Epithelial cell of esophagus (primary cell): ENCODE measurements around the gene ENSA.
"Not testable (repeated sequence)": the region's sequence is repeated elsewhere in the genome, so short reads cannot be mapped to it uniquely, and the experiment has no call there.

Experiments used
- DNase-seq: peaks from one replicate; pipeline ENCODE4 v3.0.0; 2010; ENCODE audit warnings: low read depth
- H3K4me3 ChIP-seq: 2 replicates; pipeline ENCODE4 v1.5.1; 2011; ENCODE audit warnings: mild to moderate bottlenecking, low read length, control low read depth
- TF ChIP-seq, protein P1 (sequence below): IDR thresholded peaks from 2 replicates; pipeline ENCODE4 v1.5.1; 2011; ENCODE audit warnings: low read depth, mild to moderate bottlenecking, low read length, control low read depth, inconsistent platforms; ENCODE audit not compliant: insufficient read depth; ENCODE audit errors: missing control alignments

The ENSA gene

DNA sequence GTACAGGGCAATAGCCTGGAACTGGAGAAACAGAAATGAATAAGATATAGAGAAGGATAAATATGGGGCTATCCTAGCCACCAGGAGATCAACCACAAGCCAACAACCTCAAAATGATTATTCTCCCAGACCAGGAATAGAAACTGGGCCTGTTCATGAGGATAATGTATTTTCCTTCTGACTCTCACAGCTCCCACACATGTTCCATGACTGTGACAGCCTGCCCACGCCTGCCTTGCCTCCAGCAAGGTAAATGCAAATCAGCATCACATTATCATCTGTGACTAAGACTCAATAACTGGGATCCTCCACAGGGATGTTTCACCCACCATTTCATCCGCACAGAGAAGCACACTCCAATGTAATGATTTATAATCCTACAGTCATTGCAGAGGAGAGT lies 3.3 kb downstream of the ENSA start:
- H3K4me3 ChIP-seq: no peak overlapping the region
- peak; percentile 97 for DNase-seq
- TF ChIP-seq, protein P1, sequence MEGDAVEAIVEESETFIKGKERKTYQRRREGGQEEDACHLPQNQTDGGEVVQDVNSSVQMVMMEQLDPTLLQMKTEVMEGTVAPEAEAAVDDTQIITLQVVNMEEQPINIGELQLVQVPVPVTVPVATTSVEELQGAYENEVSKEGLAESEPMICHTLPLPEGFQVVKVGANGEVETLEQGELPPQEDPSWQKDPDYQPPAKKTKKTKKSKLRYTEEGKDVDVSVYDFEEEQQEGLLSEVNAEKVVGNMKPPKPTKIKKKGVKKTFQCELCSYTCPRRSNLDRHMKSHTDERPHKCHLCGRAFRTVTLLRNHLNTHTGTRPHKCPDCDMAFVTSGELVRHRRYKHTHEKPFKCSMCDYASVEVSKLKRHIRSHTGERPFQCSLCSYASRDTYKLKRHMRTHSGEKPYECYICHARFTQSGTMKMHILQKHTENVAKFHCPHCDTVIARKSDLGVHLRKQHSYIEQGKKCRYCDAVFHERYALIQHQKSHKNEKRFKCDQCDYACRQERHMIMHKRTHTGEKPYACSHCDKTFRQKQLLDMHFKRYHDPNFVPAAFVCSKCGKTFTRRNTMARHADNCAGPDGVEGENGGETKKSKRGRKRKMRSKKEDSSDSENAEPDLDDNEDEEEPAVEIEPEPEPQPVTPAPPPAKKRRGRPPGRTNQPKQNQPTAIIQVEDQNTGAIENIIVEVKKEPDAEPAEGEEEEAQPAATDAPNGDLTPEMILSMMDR: no peak

DNA sequence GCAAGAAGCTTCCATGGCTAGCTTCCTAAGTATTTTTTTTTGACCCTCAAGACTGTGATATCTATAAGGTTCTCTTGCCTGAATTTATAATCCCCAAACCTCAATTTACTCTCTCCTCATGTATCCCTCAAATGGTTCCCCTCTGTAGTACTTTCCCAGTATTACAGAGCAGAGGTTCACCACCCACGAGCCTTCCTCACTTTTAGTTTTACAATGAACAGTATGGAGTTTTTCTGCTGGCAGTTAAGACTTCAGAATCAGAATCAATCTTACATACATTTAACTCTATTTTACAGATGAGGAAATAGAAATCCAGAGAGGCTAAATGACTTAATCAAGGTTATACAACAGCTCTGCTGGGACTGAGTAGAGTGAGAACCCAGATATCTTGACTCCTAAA lies 4.9 kb downstream of the ENSA start:
- not testable (repeated sequence) for H3K4me3 ChIP-seq, DNase-seq

DNA sequence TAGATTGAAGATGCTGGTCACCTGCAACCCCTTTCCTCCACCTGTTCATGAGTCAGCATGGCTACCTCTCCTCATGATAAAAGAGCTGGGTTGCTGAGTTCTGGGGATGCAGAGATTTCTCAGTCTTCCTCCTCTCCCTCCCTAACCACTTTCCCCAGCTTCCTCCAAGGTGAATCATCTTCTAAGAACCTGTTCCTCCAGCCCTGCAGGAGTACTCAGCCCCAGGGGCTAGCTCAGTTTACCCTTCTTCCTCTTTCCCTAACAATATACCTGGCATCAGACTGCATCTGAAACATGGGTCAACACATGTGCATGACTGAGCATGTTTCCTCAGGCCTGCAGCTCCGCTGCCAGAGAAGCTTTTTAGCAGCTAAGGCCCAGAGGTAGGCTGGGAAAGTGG lies 5.3 kb downstream of the ENSA start:
- DNase-seq: peak; percentile 92
- H3K4me3 ChIP-seq: not testable (repeated sequence)

DNA sequence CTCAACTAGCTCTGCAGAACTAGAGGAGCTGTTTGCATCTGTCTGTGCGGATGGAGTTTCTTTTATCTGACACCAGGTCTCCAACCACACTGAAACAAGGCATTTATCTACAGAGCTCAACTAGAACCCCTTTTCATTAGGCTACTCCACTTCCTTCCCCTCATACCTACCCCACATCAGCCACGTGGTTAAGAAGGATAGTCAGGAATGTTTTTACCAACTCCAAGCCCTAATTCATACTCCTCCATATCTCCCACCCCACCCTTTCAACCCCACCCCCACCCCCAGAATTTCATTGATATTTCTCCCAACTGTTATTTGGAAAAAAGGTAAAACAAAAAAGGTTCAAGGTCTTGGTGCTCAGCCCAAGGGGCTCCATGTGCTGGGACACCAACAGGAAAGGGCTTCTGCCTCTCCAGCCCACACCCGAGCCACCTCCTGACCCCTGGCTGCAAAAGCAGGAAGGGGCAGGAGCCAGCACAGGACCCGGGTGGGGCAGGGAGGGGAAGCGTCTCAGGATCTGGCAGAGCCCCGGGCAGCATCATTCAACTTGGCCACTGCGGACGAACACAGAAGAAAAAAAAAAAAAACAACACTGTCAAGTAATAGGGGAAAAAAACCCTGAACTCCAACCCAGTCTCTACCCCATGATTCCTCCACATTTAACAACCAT lies 7.0 kb downstream of the ENSA start:
- no peak overlapping the region for H3K4me3 ChIP-seq
- TF ChIP-seq, protein P1: no peak
- no peak for DNase-seq

DNA sequence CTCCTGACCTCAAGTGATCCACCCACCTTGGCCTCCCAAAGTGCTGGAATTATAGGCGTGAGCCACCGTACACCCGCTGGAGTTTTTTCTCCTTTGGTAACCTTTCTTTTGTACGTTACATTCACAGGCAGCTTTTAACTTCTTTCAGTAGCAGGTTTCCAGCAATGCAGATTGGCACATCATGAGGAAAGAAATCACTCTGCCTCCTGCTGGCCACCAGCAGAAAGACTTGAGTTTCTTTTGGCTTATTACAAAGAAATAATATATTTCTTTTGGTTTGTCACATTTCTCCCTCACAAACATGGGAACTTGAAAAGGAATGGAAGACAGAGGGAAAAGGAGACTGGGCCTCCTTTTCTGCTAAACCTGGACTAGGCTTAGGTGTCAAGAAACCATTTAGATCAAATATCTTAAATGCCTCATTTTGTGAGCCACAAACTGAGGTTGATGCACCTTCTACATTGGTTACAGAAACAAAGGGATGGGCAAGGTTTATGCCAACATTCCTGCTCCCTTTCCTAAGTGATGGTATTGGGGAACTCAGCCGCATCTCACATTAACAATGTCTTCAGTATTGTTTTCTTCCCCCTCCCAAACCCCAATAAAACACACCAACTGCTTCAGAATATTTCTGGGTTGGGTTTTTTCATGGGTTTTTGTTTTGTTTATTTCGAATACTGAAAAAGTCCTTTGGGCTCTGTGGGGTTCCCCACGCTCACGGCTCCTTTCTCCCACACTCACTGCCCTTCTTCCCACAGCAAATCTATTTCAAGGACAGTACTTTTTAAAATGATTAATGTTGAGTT lies 7.7 kb downstream of the ENSA start:
- TF ChIP-seq, protein P1: peak; percentile 52
- no peak overlapping the region for H3K4me3 ChIP-seq
- DNase-seq: peak; percentile 66

DNA sequence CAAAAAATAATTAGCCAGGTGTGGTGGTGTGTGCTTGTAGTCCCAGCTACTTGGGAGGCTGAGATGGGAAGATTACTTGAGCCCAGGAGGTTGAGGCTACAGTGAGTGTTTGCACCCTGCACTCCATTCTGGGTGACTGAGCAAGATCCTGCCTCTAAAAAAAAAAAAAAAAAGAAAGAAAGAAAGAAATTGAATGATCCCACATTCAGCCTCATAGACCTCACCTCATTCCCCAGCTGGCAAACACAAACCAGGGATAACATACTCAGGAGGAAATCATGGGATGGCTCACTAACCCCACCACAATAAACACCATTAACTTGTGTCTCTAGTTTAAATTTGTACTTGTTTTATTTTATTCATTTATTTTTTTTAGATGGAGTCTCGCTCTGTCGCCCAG lies 8.5 kb downstream of the ENSA start:
- H3K4me3 ChIP-seq: no peak overlapping the region
- DNase-seq: no peak
- TF ChIP-seq, protein P1: no peak

DNA sequence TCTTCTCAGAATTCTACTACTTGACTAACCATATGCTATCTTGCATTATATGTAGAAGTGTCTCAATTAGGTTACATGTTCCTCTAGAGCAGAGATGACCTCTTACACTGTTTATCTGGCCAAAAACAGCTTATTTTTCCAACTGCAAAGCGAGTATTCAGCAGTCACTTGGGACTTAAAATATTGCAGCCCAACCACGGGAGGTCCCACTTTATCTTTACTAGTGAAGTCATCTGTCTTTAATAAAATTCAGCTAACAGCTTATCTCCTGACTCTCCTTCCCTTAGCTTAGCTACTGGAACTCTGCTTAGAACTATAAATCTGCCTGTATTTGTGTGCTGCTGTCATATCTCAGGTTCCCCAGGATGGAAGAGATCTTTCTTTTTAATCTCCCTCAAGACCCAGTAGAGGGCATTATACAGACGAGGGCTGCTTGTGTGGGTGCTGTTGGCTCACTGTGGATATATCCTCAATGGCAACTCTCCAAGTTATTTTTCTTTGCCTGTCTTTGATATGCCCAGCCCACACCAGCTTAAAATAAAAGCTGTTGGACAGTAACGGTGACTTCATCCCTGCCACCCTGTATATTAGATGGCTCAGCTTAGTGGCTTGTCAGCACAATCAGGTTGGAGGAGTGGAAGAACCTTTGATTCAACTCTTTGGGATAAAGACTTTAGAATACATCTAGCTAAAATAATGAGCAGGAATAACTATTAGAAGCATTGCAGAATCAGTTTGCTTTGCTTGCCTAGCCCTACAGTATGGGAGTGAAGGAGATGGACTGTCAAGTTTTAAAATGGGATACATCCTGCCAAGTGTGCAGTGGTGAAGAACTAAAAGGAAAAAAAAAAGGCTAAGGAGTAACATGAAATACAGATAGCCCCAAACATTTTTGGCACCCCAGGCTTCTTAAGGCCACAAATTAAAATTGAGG lies 9.6 kb downstream of the ENSA start:
- TF ChIP-seq, protein P1: peak; percentile 57
- peak; percentile 84 for DNase-seq
- H3K4me3 ChIP-seq: no peak overlapping the region
